ENCODE data around the gene AUTS2.

DNA sequence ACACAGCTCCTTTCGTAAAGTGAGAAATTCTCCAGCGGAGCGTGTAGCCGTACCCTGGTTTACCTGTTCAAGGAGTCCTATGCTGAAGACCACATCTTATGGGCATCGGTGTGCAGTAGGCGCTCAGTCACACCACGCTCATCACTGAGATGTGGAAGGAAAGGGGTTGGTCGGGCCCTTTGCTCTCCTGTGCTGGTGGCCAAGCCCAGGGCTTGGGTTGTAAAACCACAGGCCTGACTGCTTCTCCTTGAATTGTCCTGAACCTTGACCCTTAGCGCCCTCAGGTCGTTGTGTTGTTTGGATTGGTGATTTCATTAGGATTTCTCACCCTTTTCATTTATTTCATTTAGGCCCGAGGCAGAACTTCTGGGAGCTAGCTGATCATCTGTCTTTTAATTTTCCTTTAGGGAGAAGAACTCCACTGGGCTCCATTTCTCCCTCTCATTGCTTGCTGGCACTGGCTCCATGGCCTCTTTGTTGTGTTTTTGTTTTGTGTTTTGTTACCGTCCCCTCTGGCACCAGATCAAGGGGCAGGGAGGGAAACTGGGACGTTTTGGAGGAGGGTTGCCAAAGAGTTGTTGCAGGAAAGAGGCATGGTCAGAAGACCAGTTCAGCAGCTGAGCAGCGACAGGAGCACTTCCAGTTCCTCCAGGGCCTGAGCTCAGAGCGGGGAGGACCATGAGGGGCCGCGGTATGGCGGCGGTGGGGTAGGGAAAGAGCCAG is 1022.2 kb downstream of the AUTS2 start:
- no peak for TF ChIP-seq EZH2 (IDR thresholded peaks at IDR 0.05; ENCODE audit: borderline replicate concordance, low read depth, low read length, poor library complexity, severe bottlenecking)
- TF ChIP-seq, protein P1, sequence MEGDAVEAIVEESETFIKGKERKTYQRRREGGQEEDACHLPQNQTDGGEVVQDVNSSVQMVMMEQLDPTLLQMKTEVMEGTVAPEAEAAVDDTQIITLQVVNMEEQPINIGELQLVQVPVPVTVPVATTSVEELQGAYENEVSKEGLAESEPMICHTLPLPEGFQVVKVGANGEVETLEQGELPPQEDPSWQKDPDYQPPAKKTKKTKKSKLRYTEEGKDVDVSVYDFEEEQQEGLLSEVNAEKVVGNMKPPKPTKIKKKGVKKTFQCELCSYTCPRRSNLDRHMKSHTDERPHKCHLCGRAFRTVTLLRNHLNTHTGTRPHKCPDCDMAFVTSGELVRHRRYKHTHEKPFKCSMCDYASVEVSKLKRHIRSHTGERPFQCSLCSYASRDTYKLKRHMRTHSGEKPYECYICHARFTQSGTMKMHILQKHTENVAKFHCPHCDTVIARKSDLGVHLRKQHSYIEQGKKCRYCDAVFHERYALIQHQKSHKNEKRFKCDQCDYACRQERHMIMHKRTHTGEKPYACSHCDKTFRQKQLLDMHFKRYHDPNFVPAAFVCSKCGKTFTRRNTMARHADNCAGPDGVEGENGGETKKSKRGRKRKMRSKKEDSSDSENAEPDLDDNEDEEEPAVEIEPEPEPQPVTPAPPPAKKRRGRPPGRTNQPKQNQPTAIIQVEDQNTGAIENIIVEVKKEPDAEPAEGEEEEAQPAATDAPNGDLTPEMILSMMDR (conservative IDR thresholded peaks at IDR 0.05; ENCODE audit: low read depth, low read length) = no peak

Measured in A673 (cell line).